Measurements from ENCODE around the gene TNIP1. TPM values are rescaled to one million over a fixed set of nuclear protein-coding genes. Genes with fewer than 3 reads are reported as not detected.
A peak's percentile ranks its signal among the peaks of the same experiment; 100 is the strongest.

TNIP1 gene
- total RNA-seq, 1 experiment from 2014 or later: 122 TPM

GRCh38 chr5:151030379-151030778 lies 50.5 kb downstream of the TNIP1 start:
- ChIA-PET CTCF (interaction anchor here (0.8 kb wide), 1 partner anchor 21 kb away, joined by 3 read pairs; no protein-coding TSS in a partner anchor), POLR2A (ENCODE audit: unreplicated experiment) (no interaction called here)
- no peak overlapping the region for H2AFZ ChIP-seq
- no peaks in the 10 kb centered on the region for H3K27me3 ChIP-seq (ENCODE audit: insufficient read depth, low read depth)
- no TSS peak for BruUV-seq (replicated peaks)
- no peak overlapping the region for H3K4me2 ChIP-seq
- H3K9me3 ChIP-seq (ENCODE audit: insufficient read depth, low read depth): no peaks in the 10 kb centered on the region
- DNase-seq: no peak
- H3K9me2 ChIP-seq (ENCODE audit: insufficient read depth): no peaks in the 10 kb centered on the region
- intact Hi-C loops (cut with micrococcal nuclease; ENCODE audit: unreplicated experiment): no loop called here
- no peak overlapping the region for H3K27ac ChIP-seq
- TF ChIP-seq CTCF (conservative IDR thresholded peaks at IDR 0.05): no peak
- no peak for TF ChIP-seq EZH2 (IDR thresholded peaks at IDR 0.05; ENCODE audit: low read depth)
- no peaks in the 10 kb centered on the region for H3K4me1 ChIP-seq (replicated peaks; ENCODE audit: insufficient read depth)
- peaks cover 4% of the 10 kb centered on the region; the same call in 1 of the 2 replicates for H3F3A ChIP-seq (ENCODE audit: insufficient read depth, low read depth)
- no peak overlapping the region for H3K4me3 ChIP-seq
- no peaks in the 10 kb centered on the region for H4K20me1 ChIP-seq (ENCODE audit: insufficient read depth)
- no peaks in the 10 kb centered on the region for H3K79me2 ChIP-seq (ENCODE audit: low read depth)
- 0 out of 2 replicates have a peak, but pooled peaks cover 3% of the 10 kb centered on the region for H3K36me3 ChIP-seq (ENCODE audit: low read depth)

GRCh38 chr5:151030056-151030336 lies 50.8 kb downstream of the TNIP1 start:
- peak in 1 of 2 experiments; percentile 6 for DNase-seq
- BruUV-seq (replicated peaks): TSS peak; percentile 57
- Histone ChIP-seq H3K36me3 (ENCODE audit: low read depth) (0 out of 2 replicates have a peak, but pooled peaks cover 3% of the 10 kb centered on the region), H3K27me3 (ENCODE audit: insufficient read depth, low read depth) (no peaks in the 10 kb centered on the region), H2AFZ (no peak overlapping the region), H3K9me3 (ENCODE audit: insufficient read depth, low read depth) (no peaks in the 10 kb centered on the region), H4K20me1 (ENCODE audit: insufficient read depth) (no peaks in the 10 kb centered on the region), H3K79me2 (ENCODE audit: low read depth) (no peaks in the 10 kb centered on the region), H3K27ac (no peak overlapping the region), H3K4me3 (no peak overlapping the region), H3K4me1 (replicated peaks; ENCODE audit: insufficient read depth) (no peaks in the 10 kb centered on the region), H3F3A (ENCODE audit: insufficient read depth, low read depth) (peaks cover 2% of the 10 kb centered on the region; the same call in 1 of the 2 replicates), H3K4me2 (no peak overlapping the region), H3K9me2 (ENCODE audit: insufficient read depth) (no peaks in the 10 kb centered on the region)
- ChIA-PET CTCF (no interaction called here), POLR2A (ENCODE audit: unreplicated experiment) (no interaction called here)
- no peak for TF ChIP-seq CTCF (conservative IDR thresholded peaks at IDR 0.05)
- no peak for TF ChIP-seq EZH2 (IDR thresholded peaks at IDR 0.05; ENCODE audit: low read depth)
- intact Hi-C loops (cut with micrococcal nuclease; ENCODE audit: unreplicated experiment): no loop called here

GRCh38 chr5:151029179-151030055 lies 51.4 kb downstream of the TNIP1 start:
- intact Hi-C loops (cut with micrococcal nuclease; ENCODE audit: unreplicated experiment): loop anchor here (10.0 kb wide), 2 partner anchors 465 to 715 kb away; no protein-coding TSS in a partner anchor
- DNase-seq: peak in 1 of 2 experiments; percentile 22
- CTCF ChIA-PET: no interaction called here
- Histone ChIP-seq H3K4me3 (no peak overlapping the region), H2AFZ (no peak overlapping the region), H3K9me2 (ENCODE audit: insufficient read depth) (no peaks in the 10 kb centered on the region), H3K4me2 (no peak overlapping the region), H3K27ac (no peak overlapping the region), H3K79me2 (ENCODE audit: low read depth) (no peaks in the 10 kb centered on the region), H4K20me1 (ENCODE audit: insufficient read depth) (no peaks in the 10 kb centered on the region), H3K9me3 (ENCODE audit: insufficient read depth, low read depth) (no peaks in the 10 kb centered on the region), H3K27me3 (ENCODE audit: insufficient read depth, low read depth) (no peaks in the 10 kb centered on the region), H3F3A (ENCODE audit: insufficient read depth, low read depth) (no peaks in the 10 kb centered on the region; the same call in 1 of the 2 replicates), H3K4me1 (replicated peaks; ENCODE audit: insufficient read depth) (no peaks in the 10 kb centered on the region), H3K36me3 (ENCODE audit: low read depth) (0 out of 2 replicates have a peak, but pooled peaks cover 3% of the 10 kb centered on the region)
- POLR2A ChIA-PET (ENCODE audit: unreplicated experiment): no interaction called here
- BruUV-seq (replicated peaks): no TSS peak
- no peak for TF ChIP-seq CTCF (conservative IDR thresholded peaks at IDR 0.05)
